NCI-H510A treated with DMSO at 0.1 percent for 48 hours (cell line): ENCODE measurements around the gene ACER3.
"Not testable (repeated sequence)": the region's sequence is repeated elsewhere in the genome, so short reads cannot be mapped to it uniquely, and the experiment has no call there.

Experiments
- DNase-seq: peaks from one replicate; lab custom pipeline; 2025; lab: John Stamatoyannopoulos, UW

The ACER3 gene

DNA sequence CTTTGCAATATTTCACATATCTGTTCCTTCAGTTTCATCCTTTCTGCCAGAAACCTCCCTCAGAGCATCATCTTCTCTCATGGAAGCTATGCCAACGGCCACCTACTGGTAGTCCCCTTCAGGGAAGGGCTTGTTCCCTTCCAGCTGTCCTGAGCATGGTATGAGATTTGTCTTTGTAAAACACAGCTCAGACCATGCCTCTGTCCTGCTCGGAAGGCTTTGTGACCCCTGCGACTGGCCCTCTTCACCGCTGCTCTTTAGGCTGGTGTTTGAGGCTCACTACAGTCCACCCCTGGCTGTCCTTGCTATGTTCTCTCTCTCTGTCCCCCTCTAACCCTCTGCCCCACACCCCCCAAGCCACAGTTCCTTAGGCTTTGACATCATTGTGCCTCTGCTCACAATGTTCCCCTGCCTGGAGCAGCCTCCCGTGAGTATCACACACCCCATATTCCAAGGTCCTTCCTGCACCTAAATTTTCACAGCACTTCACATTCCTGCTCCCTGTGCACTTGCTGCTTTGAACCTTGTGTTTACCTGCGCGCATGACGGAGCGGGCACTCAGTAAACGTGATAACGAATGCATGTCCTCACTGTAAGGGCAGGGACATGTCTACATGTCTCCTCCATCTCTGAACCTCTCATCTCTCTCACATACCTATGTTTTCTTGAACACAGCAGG is 24.0 kb upstream of the ACER3 start:
- DNase-seq, result no peak

DNA sequence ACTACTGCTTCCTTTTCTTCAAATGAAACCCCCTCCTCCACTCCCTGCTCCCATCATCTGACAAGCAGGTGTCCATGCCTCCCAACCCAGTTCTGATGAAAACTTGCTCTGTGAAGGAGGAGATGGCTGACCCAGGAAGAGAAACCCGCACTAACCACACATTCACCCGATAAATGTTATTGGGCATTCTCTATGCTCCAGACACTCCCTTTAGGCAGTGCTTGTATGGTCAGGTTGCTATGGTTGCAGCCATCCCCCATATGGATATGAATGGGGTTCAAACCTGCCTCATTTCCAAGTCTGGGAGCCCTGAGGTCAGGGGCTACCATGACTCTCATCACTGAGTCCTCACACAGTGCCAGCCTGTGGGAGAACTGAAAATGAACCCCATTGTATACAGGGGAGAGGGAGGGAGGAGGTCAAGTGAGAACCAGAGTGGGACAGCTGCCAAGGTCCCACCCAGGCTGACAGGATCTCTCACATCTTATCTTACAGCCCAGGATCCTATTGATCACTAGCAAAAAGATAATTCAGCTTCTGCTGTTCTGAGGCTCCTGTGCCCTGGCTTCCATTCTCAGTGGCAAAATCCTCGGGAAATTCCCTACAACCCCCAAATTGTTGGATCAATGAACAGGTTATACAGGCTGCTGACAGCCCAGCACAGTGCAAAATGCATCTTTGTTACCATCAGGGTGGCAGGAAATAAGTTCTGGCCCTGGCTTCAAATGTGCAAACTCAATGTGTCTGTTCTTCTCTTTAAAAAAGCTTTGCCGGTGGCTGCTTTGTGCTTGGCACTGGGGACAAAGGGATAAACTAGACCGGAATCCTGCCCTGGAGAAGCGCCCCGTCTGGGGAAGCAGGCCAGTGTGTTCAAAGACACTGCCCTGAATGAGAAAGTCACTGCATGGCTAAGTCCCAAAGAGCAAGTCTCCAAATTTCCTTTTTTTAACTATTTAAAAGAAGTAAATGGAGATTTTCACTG is 22.7 kb upstream of the ACER3 start:
- DNase-seq, result no peak

DNA sequence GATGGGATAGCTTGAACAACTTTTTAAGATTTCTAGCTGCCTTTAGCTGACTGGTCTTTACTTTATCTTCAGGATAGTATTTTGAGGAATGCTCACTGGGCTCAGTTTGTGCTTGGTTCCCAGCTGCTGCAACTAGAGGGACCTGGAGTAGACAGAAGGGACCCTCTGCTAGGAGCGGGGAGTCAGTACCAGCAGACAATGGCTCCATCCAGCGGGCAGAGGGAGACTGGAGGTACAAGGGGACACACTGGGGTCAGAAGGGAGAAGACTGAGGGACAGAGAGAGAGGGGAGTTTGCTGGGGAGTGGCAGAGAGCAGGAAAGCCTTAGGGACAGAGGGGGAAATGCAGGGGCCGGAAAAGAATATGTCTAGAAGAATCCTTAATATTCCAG is 22.0 kb upstream of the ACER3 start:
- no peak for DNase-seq

DNA sequence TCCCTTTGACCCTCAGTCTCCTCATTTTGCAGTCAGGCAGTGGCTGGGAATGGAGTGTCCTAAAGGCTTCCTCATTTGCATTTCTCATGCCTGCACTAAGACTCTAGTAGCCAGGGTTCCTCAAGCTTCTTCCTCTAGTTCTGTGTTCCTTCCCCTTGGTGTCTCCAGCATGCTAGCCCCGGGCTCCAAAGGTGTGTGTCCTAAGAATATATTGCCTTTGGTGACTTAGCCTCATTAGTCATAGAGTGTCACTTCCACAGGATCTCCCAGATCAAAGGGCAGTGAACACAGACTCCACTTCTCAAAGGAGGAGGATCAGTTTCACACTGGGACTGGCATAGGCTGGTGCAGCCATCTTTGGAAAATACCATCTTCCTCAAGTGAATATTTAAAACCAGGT is 21.4 kb upstream of the ACER3 start:
- DNase-seq, result no peak

GRCh38 chr11:76841923-76842452 is 18.7 kb upstream of the ACER3 start:
- DNase-seq, result no peak

- no peak for DNase-seq
These were observed 16.8 kb upstream of the ACER3 start for GRCh38 chr11:76843907-76844306.

DNA sequence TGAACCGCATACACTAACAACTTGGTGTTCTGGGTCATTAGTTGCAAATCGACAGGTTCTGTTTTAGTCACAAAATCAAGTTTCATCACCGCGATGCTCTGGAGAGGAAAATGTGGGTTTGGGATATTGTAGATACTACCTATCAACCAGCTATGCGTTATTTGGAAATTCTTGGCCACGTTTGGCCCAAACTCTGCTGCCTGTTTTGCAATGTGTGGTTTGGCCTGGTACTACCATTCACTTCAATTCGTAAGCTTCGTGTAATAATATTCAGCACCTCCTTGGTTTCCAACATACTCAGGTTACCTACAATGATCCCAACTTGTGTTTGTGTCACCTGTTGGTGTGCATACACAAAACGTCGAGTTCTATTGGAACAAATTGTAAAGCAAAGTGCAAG is 16.2 kb upstream of the ACER3 start:
- DNase-seq, result no peak

DNA sequence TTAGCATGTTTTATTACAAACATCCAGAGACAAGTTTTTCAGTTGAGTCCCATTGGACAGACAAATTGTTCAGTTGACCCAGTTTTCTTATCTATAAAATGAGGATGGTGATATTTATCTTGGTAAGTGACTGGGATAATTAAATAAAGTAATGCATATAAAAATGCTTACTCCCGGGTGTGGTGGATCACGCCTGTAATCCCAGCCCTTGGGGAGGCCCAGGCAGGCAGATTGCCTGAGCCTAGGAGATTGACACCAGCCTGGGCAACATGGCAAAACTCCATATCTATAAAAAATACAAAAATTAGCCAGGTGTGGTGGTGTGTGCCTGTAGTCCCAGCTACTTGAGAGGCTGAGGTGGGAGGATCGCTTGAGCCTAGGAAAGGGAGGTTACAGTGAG is 15.6 kb upstream of the ACER3 start:
- DNase-seq, result no peak

DNA sequence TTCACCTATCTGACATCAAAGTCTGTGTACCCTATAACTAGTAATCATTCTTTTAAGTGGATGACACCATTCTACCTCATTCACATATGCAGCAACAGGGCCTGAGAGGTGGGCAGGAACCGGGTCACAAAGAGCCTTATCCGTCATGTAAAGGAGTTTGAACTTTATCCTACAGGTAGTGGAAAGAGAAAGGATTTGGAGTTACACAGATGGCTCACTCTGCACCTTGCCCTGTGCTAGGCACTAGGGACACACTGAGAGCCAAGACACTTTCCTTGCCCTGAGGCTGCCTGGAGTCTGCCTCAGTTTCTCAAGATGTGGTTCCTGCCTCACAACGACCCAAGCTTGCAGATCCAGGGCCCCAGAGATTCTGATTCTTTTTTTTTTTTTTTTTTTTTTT is 14.3 kb upstream of the ACER3 start:
- no peak for DNase-seq

DNA sequence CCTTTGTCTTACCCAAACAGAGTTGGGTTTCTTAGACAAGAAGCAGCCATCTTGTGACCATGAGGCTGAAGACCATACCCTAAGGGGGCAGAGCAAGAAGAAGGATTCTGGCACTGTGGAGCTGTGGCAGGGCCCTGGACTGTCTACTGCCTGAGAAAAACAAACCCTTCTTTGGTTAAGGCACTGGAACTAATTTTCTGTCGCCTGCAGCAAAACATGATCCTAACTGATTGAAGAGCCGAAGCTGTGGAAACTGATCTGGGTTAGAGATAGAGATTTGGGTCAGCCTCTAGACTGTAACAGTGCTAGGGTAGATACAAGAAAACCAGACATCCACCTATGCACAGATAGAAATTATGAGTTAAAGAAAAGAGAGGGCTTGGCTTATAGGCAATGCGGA is 11.3 kb upstream of the ACER3 start:
- DNase-seq, result no peak

DNA sequence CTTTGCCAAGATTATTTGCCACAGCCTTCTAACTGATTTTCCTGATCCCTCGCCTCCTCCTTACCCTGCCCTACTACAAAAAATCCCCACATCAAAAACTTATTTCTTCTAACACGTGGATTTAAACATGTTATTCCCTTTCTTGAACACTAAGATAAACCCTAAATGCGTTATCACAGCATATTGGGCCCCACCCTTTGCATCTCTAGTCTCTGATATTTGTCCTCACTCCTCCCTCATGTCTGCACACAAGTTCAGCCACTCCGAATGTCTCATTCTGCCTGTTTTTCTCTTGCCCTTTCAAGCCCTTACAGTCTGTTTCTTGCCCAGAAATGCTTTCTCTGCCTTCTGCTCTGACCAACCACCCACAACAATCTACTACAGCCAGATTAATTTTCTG is 10.6 kb upstream of the ACER3 start:
- DNase-seq, result no peak

DNA sequence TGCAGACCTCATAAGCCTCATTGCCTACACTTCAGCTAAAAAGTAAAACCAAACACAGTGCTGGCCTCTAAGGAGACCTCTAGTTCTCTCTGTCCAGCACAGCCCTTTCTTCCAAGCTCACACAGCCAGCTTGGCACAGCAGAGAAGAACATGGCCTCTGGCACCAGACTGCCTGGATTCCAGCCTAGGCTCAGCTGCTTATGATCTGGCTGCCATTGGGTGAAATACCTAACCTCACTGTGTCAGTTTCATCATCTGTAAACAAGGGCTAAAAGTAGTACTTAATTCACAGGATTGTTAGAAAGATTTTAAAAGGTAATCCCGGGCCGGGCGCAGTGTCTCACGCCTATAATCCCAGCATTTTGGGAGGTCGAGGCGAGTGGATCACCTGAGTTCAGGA is 9.9 kb upstream of the ACER3 start:
- no peak for DNase-seq

DNA sequence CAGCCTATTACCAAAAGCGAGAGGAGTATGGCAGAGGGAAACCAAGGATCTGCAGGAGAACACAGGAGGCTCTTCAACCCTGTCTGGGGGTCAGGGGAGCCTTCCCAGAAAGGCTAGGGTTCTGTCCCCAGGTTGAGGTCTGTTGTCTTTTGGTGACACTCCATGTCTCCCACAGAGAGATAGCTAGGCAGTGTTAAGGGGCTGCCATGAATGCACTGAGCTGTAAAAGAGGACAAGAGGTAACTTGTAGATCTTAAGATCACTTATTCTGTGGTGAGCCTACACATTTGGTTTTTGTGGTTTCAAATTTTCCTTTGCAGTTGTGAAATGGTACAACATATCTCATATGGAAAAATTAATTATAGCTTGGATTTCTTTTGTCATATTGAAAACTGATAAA is 6.0 kb upstream of the ACER3 start:
- no peak for DNase-seq

DNA sequence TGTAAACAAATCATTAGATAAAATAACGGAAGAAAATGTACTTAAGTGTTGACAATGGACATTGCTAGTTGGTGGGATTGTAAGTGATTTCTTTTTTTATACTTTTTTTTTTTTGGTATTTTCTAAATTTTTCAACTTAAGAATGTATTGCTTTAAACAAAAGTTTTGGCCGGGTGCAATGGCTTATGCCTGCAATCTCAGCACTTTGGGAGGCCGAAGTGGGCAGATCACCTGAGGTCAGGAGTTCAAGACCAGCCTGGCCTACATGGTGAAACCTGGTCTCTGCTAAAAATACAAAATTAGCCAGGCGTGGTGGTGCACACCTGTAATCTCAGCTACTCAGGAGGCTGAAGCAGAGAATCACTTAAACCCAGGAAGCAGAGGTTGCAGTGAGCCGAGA is 5.0 kb upstream of the ACER3 start:
- DNase-seq, result not testable (repeated sequence)

GRCh38 chr11:76856106-76856505 is 4.6 kb upstream of the ACER3 start:
- DNase-seq, result no peak

DNA sequence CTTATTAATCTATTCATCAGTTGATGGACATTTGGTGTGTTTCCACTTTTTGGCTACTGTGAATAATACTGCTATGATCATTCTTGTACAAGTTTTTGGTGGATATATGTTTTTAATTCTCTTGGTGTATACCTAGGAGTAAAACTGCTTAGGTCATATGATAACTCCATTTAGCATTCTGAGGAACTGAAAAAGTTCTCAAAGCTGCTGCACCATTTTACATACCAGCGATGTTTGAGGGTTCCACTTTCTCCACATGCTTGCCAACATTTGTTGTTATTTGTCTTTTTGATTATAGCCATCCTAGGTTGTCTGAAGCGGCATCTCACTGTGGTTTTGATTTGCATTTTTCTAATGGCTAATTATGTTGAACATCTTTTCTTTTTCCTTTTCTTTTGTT is 4.1 kb upstream of the ACER3 start:
- no peak for DNase-seq

- DNase-seq, result no peak
These were observed 2.8 kb upstream of the ACER3 start for GRCh38 chr11:76857781-76858410.

DNA sequence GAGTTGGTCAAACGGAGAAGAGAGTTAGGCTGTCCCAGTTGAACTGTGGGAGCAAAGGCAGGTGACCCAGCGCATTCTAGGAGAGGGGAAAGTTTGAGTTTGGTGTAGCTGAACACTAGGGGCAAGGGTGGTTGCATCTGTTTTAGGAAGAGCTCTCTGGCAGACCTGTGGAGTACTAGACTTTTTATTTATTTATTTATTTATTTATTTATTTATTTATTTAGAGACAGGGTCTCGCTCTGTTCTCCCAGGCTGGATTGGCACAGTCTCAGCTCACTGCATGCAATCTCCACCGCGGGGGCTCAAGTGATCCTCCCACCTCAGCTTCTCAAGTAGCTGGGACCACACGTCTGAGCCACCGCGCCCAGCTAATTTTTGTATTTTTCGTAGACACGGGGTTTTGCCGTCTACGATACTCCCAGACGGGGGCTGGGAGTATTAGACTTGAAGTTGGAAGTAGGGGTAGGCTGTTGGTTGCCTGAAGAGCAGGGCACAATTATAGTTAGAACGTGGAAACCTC is 950 bp upstream of the ACER3 start:
- no peak for DNase-seq

- DNase-seq, result no peak
These were observed 804 bp downstream of the ACER3 start for GRCh38 chr11:76861490-76861953.

GRCh38 chr11:76862794-76863193 is 2.1 kb downstream of the ACER3 start:
- DNase-seq, result not testable (repeated sequence)

- DNase-seq, result no peak
These were observed 2.6 kb downstream of the ACER3 start for GRCh38 chr11:76863196-76863777.
